CMK (cell line): ENCODE results near the gene SERPINB4.
"Not testable (repeated sequence)": the region's sequence is repeated elsewhere in the genome, so short reads cannot be mapped to it uniquely, and the experiment has no call there.

ENCODE experiments used
- DNase-seq: peaks from one replicate; pipeline ENCODE4 v3.0.0-alpha.2; 2010; ENCODE audit warnings: low read depth

Gene SERPINB4

DNA sequence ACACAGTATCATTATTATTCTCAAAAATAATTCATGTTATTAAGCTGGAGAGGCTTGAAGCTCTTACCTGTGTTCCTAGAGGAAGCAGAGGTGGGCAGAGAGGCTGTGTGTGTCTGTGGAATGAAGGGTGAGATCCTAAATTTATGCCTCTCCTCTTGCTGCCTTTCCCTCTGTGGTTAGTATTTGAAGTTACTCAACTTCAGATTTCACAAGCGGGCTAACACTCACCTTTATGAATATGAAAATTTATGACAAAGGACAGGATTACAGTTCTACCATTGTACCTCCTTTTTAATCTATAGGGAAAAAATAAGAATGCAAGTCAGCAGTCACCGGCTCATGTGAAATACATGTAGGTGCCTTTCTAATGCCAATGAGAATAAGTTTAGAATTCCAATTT lies at the start of gene SERPINB4:
Gene SERPINB4, minus strand, starts transcription at position 115 of the 400 bp plus-strand sequence. CDS start 679 bp downstream, outside the sequence.
- not testable (repeated sequence) for DNase-seq

DNA sequence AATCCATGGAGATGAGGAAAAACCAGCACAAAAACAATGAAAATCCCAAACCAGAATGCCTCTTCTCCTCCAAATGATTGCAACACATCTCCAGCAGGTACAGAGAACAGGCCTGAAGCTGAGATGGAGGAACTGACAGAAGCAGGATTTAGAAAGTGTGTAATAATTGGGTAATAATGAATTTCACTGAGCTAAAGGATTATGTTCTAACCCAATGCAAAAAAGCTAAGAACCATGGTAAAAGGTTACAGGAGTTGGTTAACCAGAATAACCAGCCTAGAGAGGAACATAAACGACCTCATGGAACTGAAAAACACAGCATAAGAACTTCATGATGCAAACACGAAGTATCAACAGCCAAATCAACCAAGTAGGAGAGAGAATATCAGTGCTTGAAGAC lies 45.0 kb upstream of the SERPINB4 start:
- DNase-seq = no peak

DNA sequence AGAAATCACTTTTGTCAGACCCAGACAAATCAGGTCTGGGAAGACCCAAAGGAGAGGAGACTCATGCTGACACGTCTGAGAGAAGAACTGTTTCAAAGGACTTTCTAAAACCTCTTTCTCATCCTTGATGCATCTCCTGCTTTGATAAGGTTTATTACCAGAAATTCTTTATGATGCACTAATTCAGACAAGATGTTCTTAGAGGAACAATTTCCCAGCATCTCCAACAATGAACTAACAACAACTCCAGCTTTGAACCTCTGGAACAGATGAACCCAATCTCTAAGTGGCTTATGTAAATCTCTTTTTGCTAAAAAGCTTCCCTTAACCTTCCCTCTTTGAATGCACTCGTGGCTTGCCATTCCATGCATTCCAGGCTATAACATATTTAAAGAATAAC lies 42.8 kb upstream of the SERPINB4 start:
- no peak for DNase-seq

DNA sequence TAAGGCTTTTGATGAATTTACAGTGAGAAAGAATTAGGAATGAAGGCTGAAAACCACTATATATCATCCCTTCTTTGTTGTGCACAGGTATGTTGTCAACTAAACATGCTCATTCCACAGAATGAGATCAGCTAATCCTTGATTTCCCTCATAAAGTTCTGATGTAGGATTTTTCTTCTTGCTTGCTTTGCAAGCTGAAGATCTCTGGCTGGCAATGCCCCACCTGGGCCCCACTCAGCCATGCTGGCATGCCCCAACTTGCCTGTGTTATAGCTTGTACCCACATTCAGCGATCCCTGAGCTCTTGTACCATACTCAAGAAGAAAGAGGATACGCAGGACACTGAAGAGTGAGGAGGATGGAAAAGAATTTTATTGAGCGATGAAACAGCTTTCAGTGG lies 40.7 kb upstream of the SERPINB4 start:
- no peak for DNase-seq

DNA sequence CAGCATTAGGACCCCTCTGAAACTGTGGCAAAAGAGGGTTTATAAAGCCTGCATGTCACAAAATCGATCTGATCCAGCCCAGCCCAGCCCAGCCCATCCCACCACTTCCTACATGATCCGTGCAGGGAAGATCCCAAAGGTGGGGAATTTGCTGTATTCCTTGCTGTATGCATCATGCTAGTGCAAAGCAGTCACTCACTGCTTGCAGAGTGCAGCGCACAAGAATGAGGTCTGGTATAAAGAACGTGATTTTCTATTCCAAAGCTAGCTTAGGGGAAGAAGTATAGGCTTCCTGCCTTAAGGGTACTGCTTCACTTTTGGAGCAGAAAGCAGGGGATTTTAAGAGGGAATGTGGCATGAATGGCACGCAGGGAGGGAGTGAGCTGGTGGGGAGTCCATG lies 39.8 kb upstream of the SERPINB4 start:
- DNase-seq = no peak

DNA sequence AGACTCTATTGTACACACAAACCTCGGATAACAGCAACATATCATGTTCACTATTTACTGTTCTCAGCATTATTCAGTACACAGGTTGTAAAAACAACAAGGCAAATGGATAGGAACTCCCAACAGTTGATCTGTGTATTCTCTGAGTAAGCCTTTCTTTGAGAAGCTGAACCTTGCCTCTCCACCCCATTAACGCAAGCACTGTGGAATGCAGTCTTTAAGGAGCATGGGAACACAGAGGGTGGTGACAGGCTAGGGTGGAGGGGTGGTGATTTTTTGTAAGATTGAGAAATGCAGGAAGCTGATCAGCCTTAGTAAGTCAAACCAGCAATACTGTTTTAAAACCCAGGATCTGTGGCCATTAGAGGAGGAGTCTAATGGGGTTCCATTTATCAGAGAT lies 39.1 kb upstream of the SERPINB4 start:
- no peak for DNase-seq

DNA sequence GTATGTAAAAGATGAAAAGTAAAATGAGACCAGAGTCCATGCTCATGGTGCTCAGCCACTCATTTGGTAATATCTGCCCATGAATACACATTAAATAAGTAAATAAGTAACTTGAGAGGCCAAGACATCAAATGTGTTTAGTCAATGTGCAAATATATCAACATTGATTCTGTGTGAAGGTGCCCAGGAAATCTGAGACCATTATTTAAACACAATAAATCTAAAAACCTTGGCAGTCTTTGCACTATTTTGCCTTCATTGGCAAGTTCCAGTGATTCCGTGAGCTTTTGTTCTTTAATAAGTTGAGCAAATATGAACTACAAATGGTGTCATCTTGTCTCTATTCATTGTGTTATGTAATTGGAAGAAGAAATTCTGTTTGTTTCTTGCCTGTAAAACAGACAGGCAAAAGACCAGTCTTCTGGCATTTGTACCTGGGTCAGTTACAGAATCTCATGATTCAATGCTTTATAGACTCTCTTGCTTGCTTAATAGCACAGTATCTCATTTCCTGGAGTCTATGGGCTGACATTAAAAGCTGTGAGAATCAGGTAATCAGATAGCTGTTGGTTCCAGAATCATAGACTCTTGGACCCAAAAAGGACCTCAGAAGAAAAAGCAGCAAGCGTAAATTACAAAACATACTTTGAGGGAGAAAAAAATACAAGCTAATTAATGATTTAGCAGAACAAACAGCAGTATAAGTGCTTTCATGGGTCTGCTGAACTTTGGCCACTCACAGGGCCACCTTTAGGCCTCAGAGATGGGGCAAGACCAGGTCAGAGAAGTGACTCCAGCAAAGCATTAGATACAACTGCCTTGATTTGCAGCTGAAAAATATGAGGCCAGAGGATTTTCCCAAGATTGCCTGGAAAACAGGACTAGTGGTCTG lies 37.6 kb upstream of the SERPINB4 start:
- DNase-seq = no peak

DNA sequence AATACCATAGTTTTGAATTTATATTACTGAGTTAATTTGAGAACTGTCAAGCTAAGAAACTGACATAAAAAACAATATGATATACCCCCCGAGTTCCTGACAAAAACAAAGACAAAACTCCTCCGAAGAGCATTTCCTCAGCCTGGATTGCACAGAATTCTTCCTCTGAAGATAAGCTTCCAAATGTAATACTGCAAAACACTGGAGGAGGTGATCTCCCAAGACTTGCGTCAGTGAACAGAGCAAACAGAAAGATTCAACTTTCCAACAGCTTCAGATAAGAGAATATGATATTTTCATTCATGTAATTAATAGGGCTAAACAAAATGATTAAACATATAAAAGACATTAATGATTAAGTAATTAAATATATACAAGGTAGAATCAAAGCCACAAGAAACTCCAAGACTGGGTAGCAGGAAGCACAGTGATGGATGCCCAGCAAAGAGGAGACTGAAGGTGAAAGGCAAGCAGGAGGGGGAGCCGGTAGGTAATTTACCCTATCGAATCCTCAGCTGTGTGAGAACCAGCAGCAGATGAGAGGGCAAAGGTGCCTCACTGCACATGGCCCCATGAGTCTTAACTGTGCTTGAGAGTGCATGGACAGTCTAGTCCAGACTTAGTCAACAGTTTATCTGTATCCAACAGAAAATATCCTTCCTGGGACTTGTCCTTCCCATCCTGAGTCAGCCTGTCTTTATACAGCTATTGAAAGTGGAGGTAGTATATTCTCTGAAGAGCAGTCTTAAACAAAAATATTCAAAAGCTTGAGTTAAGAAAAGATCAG lies 36.0 kb upstream of the SERPINB4 start:
- DNase-seq = no peak

DNA sequence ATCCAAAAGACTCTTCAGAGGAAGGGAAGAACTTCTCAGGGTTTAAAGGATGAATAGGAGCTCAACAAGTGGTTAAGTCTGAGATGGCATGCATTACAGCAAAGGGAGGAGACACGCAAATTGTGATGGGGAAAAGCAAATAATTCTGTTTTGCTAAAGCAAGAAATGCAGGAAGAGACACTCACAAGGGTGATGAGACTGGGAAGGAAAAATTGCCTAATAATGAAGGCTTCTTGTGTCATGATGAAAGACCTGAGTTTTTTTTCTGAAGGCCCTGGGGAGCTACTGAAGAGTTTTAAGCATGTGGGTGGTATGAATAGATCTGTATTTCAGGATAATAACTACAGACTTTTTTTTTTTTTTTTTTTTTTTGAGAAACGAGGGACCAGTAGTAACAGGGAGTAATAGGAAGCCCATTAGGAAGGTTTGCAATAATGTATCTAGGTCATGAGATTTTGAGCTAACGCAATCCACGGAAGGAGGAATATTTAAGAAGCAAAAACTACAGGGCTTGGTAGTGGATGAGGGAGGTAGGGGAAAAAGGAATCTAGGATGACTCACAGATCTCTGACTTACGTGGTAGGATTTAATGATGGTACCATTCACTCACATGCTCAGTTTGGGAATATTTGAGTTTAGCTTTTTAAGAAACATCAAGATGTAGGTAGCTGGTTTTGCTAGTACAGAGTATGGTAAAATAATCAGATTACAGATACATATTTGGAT lies 33.6 kb upstream of the SERPINB4 start:
- no peak for DNase-seq

DNA sequence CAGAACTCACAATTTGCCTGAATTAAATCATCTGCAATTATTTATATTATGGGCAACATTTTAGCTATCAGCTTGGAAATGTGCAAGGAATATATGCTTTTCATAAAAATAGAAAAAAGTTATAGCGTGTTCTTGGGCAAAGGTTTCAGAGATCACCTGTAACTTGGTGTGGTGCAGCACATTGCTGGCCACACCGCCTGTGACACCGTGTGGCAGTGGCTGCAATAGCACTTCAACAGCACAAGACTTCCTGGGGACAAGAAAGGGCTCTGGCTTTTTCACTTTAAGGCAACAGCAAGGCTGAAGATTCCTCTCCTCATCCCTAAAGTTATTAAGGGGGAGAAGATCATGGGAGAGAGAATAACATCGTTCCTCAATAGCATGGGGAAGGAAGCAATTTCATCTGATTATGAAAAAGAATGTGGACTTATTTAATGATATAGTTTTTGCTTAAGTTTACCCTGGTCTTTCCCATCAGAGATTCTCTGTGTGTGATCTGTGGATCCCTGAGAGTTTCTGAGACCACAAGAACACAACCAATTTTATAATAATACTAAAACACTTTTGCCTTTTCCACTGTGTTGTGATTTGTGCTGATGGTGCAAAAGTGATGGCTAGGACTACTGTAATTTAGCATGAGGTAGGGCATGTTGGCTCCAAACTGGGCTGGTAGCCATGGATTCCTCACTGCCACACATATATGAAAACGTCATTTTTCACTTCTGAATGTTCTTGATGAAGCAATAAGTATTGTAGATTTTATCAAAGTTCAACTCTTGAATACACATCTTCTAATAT lies 32.7 kb upstream of the SERPINB4 start:
- DNase-seq = no peak

DNA sequence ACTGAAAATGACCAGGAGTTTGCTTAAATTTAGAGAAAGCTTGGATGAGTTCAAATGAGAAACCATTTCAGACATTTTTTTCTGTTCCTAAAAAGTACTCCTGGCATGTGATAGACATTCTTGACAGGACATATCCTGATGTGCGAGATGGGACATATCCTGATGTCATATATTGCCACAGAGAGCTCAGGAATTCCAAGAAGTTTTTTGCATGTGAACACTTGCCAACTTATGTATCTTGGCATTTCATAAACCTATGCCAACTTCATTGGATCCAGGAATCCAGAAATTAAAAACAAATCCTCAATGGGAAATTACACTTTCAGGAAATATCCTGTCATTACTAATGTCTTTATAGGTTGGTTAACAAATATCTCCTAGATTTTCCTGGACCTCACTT lies 20.5 kb upstream of the SERPINB4 start:
- no peak for DNase-seq

DNA sequence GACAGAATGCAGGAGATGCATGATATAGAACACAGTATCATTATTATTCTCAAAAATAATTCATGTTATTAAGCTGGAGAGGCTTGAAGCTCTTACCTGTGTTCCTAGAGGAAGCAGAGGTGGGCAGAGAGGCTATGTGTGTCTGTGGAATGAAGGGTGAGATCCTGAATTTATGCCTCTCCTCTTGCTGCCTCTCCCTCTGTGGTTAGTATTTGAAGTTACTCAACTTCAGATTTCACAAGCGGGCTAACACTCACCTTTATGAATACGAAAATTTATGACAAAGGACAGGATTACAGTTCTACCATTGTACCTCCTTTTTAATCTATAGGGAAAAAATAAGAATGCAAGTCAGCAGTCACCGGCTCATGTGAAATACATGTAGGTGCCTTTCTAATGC lies 17.7 kb upstream of the SERPINB4 start, which contains the start of gene SERPINB3:
Gene SERPINB3, minus strand, starts transcription at position 144 of the 400 bp plus-strand sequence. CDS start 677 bp downstream, outside the sequence.
- not testable (repeated sequence) for DNase-seq

DNA sequence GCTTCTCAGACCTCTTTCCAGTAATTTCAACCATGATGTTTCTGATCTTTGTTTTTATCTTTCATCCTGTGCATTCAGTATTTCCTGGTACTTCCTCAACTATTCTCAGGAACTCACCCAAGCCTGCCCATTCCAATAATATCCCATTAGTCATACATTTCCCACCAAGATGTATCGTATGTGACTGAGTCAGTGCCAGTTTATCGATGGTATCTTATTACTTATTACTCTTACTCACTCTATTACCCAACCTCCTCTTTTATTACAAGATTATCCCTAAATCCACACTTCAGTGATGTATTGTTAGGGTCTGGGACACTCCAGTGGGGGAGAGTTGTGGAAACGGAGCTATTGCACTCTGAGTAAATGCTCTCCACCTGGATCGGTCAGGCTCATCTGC lies 14.9 kb upstream of the SERPINB4 start:
- not testable (repeated sequence) for DNase-seq

DNA sequence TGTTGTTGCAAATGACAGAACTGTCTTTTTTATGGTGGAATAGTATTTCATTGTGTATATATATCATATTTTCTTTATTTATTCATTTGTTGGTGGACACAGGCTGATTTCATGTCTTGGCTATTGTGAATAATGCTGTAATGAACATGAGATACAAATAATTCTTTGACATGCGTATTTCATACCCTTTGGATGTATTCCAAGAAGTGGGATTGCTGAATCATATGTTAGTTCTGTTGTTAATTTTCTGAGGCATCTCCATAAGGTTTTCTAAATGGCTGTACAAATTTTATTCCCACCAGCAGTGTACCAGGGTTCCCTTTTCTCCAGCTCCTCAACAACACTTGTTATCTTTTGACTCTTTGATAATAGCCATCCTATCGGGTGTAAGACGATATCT lies 6.2 kb upstream of the SERPINB4 start:
- DNase-seq = not testable (repeated sequence)

DNA sequence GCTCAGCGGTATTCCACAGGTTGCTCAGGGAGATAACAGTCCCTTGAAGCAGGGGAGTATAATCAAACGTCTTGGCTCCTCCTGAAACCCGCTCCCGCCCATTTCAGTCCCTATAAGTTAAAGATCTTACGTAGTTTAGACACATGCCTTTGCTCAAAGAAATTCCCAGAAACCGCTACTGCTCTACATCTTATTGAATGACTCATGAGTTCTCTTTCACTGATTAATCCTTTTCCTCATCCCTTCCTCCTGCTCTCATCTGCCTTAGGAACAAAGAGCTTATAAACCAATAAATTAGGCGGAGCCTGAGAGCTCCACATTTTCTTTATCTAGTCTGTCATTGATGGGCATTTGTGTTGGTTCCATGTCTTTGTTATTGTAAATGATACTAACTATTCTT lies 4.2 kb upstream of the SERPINB4 start:
- no peak for DNase-seq

DNA sequence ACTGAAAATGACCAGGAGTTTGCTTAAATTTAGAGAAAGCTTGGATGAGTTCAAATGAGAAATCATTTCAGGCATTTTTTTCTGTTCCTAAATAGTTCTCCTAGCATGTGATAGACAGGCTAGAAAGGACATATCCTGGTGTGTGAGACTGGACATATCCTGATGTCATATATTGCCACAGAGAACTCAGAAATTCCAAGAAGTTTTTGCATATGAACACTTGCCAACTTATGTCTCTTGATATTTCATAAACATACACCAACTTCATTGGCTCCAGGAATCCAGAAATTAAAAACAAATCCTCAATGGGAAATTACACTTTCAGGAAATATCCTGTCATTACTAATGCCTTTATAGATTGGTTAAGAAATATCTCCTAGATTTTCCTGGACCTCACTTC lies 2.9 kb upstream of the SERPINB4 start:
- no peak for DNase-seq

DNA sequence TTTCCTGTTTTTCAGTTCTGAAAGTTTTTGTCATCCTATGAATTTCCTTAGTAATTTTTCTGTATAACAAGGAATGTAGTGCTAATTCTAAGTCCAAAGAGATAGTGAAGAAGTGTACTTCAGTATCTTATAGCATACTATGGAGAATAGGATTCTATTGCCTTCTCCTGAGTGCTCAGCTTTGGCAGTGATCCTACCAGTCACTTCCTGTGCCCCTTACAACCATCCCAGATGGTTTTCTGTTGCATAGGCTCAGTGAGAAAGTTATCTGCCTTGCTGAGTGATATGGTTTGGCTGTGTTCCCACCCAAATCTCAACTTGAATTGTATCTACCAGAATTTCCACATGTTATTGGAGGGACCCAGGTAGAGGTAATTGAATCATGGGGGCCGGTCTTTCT lies 638 bp upstream of the SERPINB4 start:
- DNase-seq = not testable (repeated sequence)

DNA sequence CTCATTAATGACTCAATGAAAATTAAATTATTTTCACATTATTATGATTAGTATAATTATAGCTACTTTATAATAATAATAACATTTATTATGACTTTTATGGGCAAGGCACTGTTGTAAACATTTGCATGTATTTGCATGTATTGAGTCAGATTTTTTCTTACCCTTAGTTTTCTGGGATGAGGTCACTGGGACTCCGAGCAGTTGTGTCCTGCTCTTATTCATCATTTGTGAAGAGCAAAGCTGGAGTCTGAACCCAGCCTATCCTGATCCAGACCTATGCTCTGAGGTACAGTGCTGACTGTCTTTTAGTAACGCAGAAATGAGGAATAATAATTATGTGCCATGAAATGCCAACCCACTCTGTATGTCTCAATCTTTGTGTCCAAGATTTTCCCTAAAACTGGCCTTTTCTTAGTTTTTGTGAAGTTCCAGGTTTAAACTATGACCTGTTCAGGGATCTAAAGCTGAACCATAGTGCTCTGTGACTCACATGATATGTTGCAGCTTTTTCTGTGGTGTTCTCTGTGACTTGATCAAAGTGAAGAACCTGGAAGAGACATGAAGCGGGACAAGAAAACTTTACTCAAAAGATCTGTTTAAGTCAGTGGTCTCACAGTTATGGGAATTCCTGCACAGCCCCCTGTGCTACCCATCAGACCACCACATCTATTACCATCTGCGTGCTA lies 1.2 kb downstream of the SERPINB4 start:
- DNase-seq = not testable (repeated sequence)

DNA sequence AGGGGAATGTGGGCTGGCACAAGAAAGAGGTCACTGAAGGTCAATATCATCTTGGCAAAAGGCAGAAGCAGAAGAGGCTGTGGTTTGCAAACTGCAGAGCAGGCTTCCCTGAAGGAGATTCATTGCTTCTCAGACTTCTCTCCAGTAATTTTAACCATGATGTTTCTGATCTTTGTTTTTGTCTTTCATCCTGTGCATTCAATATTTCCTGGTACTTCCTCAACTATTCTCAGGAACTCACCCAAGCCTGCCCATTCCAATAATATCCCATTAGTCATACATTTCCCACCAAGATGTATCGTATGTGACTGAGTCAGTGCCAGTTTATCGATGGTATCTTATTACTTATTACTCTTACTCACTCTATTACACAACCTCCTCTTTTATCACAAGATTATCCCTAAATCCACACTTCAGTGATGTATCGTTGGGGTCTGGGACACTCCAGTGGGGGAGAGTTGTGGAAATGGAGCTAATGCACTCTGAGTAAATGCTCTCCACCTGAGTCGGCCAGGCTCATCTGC lies 2.8 kb downstream of the SERPINB4 start:
- DNase-seq = not testable (repeated sequence)

DNA sequence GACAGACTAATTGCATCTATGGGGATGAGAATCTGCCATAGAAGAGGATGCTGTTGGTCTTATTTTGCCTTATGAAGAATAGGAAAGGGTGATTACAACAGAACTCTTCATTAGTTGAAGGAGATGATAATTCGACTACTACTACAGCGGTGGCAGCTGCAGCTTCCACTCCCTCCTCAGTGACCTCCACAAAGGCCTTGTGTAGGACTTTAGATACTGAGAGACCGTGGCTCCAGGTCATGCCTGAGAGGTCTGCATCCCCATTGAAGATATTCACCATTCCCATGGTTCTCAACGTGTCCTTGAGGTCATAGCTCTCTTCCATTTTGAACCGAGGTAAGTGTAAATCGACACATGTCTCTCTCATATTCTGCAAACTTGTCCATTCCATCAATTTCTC lies 6.4 kb downstream of the SERPINB4 start:
- DNase-seq = no peak

DNA sequence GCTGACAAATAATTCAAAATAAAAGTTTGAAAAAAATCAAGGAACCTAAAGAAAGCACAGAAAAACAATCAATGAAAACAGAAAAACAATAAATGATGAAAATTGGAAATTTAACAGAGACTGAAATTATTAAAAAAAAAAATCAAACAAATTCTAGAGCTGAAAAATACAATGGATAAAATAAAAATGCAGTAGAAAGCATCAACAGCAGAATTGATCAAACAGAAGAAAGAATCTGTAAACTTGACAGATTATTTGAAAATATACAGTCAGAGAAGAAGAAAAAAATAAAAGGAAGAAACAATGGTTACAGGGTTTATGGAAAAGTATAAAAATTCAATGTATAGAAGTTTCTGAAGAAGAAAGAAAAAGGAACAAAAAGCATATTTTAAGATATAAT lies 16.2 kb downstream of the SERPINB4 start:
- no peak for DNase-seq
